ELR (cell line): ENCODE data around the gene ASAP2.

Source experiments
- DNase-seq: peaks from one replicate; pipeline ENCODE4 v3.0.0-alpha.2; 2015; ENCODE audit warnings: low read depth

ASAP2 gene

GRCh38 chr2:9231291-9232165 is 24.9 kb downstream of the ASAP2 start:
- no peak for DNase-seq

- no peak for DNase-seq
Observed at GRCh38 chr2:9232166-9232479, 25.5 kb downstream of the ASAP2 start.

- DNase-seq = peak; percentile 71
Observed at GRCh38 chr2:9232886-9233285, 26.3 kb downstream of the ASAP2 start.

- DNase-seq = peak; percentile 96
Observed at GRCh38 chr2:9234680-9235146, 28.1 kb downstream of the ASAP2 start.

GRCh38 chr2:9235147-9236044 is 28.8 kb downstream of the ASAP2 start:
- DNase-seq = peak; percentile 81

GRCh38 chr2:9236045-9236344 is 29.4 kb downstream of the ASAP2 start:
- no peak for DNase-seq

GRCh38 chr2:9236867-9237266 is 30.3 kb downstream of the ASAP2 start:
- DNase-seq = no peak

- DNase-seq = no peak
Observed at GRCh38 chr2:9237831-9238230, 31.2 kb downstream of the ASAP2 start.

GRCh38 chr2:9238591-9239326 is 32.1 kb downstream of the ASAP2 start:
- no peak for DNase-seq

GRCh38 chr2:9239616-9240015 is 33.0 kb downstream of the ASAP2 start:
- no peak for DNase-seq

- DNase-seq = no peak
Observed at GRCh38 chr2:9240745-9241144, 34.1 kb downstream of the ASAP2 start.

GRCh38 chr2:9241233-9241632 is 34.6 kb downstream of the ASAP2 start:
- no peak for DNase-seq

- DNase-seq = no peak
Observed at GRCh38 chr2:9243357-9243756, 36.7 kb downstream of the ASAP2 start.

- DNase-seq = peak; percentile 43
Observed at GRCh38 chr2:9244985-9245544, 38.5 kb downstream of the ASAP2 start.

- DNase-seq = no peak
Observed at GRCh38 chr2:9247177-9247576, 40.6 kb downstream of the ASAP2 start.

GRCh38 chr2:9247786-9248185 is 41.2 kb downstream of the ASAP2 start:
- DNase-seq = no peak

- no peak for DNase-seq
Observed at GRCh38 chr2:9248363-9248762, 41.8 kb downstream of the ASAP2 start.

GRCh38 chr2:9249020-9249800 is 42.6 kb downstream of the ASAP2 start:
- peak; percentile 90 for DNase-seq

GRCh38 chr2:9250091-9250490 is 43.5 kb downstream of the ASAP2 start:
- peak; percentile 62 for DNase-seq

GRCh38 chr2:9250498-9251153 is 44.0 kb downstream of the ASAP2 start:
- DNase-seq = peak; percentile 59
